Stimulated activated CD4-positive, alpha-beta T cell treated with anti-CD3 and anti-CD28 coated beads, TNF-alpha, amount 100 ng/mL, for 24 hours (primary cell): ENCODE data around the gene PCDHA8.
"Not testable (repeated sequence)": the region's sequence is repeated elsewhere in the genome, so short reads cannot be mapped to it uniquely, and the experiment has no call there.

ENCODE experiments used
- DNase-seq, 3 experiments: peaks; one replicate each; pipeline ENCODE4 v3.0.0-alpha.2; 2020; ENCODE audit warnings: low read depth in 3 of 3

Gene PCDHA8, protein sequence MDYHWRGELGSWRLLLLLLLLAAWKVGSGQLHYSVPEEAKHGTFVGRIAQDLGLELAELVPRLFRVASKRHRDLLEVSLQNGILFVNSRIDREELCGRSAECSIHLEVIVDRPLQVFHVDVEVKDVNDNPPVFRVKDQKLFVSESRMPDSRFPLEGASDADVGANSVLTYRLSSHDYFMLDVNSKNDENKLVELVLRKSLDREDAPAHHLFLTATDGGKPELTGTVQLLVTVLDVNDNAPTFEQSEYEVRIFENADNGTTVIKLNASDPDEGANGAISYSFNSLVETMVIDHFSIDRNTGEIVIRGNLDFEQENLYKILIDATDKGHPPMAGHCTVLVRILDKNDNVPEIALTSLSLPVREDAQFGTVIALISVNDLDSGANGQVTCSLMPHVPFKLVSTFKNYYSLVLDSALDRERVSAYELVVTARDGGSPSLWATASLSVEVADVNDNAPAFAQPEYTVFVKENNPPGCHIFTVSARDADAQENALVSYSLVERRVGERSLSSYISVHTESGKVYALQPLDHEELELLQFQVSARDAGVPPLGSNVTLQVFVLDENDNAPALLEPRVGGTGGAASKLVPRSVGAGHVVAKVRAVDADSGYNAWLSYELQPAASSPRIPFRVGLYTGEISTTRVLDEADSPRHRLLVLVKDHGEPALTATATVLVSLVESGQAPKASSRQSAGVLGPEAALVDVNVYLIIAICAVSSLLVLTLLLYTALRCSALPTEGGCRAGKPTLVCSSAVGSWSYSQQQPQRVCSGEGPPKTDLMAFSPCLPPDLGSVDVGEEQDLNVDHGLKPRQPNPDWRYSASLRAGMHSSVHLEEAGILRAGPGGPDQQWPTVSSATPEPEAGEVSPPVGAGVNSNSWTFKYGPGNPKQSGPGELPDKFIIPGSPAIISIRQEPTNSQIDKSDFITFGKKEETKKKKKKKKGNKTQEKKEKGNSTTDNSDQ

DNA sequence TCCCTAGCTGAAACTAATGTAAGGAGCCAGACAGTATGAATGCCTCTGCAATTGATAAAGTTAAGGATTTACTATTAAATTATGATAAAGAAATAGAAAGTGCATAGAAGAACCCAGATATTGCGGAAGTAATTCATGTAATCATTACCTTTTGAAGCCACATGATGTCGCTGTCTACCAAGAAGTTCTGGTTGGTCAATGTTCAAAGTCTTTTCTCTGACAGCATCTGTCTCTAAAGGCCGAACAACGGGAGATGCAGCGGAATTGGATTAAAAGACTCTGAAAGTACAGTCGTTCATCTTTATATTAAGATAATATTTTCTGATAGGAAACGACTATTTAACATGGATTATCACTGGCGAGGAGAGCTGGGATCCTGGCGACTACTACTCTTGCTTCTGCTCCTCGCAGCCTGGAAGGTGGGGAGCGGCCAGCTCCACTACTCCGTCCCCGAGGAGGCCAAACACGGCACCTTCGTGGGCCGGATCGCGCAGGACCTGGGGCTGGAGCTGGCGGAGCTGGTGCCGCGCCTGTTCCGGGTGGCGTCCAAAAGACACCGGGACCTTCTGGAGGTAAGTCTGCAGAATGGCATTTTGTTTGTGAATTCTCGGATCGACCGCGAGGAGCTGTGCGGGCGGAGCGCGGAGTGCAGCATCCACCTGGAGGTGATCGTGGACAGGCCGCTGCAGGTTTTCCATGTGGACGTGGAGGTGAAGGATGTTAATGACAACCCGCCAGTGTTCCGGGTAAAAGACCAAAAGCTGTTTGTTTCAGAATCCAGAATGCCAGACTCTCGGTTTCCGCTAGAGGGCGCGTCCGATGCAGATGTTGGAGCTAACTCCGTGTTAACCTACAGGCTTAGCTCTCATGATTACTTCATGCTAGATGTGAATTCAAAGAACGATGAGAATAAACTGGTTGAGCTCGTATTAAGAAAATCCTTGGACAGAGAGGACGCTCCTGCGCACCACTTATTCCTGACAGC is at the start of gene PCDHA8:
PCDHA8 (plus strand) TSS at position 210 of the 985 bp plus-strand sequence; CDS start at position 345, 135 bp downstream.
- no peak for DNase-seq

DNA sequence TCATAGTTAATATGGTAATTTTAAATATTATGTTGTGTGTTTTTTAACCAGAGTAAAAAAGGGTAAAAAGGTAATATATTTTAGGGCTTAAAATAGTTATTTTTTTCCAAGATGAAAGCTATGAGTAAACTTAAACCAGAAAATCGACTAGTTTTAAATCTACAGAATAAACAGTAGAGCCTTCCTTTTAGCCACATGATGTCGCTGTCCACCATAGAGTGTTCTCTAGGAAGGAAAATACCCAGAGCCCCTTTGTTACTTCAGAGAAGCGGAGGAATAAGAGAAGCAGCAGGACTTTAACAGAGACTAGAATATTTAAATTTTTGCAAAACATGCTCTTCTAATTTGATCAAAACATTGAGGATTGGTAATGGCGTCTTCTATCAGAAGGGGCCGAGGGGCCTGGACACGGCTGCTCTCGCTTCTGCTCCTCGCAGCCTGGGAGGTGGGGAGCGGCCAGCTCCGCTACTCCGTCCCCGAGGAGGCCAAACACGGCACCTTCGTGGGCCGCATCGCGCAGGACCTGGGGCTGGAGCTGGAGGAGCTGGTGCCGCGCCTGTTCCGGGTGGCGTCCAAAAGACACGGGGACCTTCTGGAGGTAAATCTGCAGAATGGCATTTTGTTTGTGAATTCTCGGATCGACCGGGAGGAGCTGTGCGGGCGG is 46.3 kb upstream of the PCDHA8 start, which contains the start of gene PCDHA2:
PCDHA2 (plus strand) TSS at position 258 of the 664 bp plus-strand sequence.
- no peak for DNase-seq

DNA sequence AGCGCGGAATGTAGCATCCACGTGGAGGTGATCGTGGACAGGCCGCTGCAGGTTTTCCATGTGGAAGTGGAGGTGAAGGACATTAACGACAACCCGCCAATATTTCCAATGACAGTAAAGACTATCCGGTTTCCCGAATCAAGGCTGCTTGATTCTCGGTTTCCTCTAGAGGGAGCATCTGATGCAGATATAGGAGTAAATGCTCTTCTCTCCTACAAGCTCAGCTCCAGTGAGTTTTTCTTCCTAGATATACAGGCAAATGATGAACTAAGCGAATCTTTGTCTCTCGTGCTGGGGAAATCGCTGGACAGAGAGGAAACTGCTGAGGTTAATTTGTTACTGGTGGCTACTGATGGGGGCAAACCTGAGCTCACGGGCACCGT is 45.7 kb upstream of the PCDHA8 start:
- DNase-seq = no peak

DNA sequence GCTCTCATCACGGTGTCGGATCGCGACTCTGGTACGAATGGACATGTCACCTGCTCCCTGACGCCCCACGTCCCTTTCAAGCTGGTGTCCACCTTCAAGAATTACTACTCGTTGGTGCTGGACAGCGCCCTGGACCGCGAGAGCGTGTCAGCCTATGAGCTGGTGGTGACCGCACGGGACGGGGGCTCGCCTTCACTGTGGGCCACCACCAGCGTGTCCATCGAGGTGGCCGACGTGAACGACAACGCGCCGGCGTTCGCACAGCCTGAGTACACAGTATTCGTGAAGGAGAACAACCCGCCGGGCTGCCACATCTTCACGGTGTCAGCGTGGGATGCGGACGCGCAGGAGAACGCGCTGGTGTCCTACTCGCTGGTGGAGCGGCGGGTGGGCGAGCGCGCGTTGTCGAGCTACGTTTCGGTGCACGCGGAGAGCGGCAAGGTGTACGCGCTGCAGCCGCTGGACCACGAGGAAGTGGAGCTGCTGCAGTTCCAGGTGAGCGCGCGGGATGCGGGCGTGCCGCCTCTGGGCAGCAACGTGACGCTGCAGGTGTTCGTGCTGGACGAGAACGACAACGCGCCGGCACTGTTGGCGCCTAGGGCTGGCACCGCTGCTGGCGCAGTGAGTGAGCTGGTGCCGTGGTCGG is 44.8 kb upstream of the PCDHA8 start:
- DNase-seq = not testable (repeated sequence)

DNA sequence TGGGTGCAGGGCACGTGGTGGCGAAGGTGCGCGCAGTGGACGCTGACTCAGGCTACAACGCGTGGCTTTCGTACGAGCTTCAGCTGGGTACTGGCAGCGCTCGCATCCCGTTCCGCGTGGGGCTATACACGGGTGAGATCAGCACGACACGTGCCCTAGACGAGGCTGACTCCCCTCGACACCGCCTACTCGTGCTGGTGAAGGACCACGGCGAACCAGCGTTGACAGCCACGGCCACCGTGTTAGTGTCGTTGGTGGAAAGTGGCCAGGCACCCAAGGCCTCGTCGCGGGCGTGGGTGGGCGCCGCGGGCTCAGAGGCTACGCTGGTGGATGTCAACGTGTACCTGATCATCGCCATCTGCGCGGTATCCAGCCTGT is 44.3 kb upstream of the PCDHA8 start:
- no peak for DNase-seq

DNA sequence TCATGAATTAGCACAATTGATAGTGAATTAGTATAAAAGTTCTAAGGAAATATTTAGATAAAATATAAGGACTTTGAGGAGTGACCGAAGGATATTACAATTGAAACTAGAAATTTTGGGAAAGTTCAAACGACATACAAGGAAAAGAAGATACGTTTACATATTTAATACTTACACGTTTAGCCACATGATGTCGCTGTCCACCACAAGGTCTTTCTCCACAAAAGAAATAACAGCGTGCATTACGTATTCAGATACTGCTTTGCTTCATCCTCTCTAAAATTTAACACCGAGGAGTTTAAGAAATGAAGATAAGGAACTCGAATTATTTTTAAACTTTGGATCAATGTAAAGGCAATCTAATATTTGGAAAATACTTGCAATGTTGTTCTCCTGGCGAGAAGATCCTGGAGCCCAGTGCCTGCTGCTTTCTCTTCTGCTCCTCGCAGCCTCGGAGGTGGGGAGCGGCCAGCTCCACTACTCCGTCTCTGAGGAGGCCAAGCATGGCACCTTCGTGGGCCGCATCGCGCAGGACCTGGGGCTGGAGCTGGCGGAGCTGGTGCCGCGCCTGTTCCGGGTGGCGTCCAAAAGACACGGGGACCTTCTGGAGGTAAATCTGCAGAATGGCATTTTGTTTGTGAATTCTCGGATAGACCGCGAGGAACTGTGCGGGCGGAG is 40.0 kb upstream of the PCDHA8 start, which contains the start of gene PCDHA3:
PCDHA3 (plus strand) TSS at position 242 of the 678 bp plus-strand sequence.
- no peak for DNase-seq

DNA sequence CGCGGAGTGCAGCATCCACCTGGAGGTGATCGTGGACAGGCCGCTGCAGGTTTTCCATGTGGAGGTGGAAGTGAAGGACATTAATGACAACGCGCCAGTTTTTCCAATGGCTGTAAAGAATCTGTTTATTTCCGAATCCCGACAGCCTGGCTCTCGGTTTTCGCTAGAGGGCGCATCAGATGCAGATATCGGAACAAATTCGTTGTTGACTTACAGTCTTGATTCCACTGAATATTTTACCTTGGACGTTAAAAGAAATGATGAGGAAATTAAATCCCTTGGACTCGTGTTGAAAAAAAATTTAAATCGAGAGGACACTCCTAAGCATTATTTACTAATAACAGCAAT is 39.5 kb upstream of the PCDHA8 start:
- no peak for DNase-seq

DNA sequence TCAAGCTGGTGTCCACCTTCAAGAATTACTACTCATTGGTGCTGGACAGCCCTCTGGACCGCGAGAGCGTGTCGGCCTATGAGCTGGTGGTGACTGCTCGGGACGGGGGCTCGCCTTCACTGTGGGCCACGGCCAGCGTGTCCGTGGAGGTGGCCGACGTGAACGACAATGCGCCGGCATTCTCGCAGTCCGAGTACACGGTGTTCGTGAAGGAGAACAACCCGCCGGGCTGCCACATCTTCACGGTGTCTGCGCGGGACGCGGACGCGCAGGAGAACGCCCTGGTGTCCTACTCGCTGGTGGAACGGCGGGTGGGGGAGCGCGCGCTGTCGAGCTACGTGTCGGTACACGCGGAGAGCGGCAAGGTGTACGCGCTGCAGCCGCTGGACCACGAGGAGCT is 38.6 kb upstream of the PCDHA8 start:
- not testable (repeated sequence) for DNase-seq

DNA sequence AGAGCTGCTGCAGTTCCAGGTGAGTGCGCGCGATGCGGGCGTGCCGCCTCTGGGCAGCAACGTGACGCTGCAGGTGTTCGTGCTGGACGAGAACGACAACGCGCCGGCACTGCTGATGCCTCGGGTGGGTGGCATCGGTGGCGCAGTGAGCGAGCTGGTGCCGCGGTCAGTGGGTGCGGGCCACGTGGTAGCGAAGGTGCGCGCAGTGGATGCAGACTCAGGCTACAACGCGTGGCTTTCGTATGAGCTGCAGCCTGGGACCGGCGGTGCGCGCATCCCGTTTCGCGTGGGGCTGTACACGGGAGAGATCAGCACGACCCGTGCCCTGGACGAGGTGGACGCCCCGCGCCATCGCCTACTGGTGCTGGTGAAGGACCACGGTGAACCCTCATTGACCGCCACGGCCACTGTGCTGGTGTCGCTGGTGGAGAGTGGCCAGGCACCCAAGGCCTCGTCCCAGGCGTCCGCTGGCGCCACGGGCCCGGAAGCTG is 38.2 kb upstream of the PCDHA8 start:
- DNase-seq = no peak

DNA sequence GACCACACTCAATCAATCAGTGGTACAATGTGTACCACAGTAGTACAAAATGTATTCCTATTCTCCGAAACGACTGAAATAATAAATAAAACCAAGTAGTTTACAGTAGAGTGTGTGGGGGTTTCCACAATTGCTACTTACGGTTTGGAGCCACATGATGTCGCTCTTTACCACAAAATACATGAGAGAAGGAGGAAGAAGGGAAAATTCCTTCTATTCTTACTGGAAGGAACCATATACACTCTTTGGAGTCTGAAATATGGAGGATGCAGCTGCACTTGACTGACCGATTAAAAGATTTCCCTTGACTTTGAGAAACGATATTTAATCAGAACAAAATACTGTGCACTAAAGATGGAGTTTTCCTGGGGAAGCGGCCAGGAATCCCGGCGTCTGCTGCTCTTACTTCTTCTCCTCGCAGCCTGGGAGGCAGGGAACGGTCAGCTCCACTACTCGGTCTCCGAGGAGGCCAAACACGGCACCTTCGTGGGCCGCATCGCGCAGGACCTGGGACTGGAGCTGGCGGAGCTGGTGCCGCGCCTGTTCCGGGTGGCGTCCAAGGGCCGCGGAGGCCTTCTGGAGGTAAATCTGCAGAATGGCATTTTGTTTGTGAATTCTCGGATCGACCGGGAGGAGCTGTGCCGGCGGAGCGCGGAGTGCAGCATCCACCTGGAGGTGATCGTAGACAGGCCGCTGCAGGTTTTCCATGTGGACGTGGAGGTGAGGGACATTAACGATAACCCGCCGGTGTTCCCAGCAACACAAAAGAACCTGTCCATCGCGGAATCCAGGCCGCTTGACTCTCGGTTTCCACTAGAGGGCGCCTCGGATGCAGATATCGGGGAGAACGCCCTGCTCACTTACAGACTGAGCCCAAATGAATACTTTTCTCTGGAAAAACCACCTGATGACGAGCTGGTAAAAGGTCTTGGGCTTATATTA is 33.9 kb upstream of the PCDHA8 start, which contains the start of gene PCDHA4:
PCDHA4 (plus strand) TSS at position 235 of the 942 bp plus-strand sequence.
- DNase-seq = peak in 1 of 3 experiments; percentile 29

DNA sequence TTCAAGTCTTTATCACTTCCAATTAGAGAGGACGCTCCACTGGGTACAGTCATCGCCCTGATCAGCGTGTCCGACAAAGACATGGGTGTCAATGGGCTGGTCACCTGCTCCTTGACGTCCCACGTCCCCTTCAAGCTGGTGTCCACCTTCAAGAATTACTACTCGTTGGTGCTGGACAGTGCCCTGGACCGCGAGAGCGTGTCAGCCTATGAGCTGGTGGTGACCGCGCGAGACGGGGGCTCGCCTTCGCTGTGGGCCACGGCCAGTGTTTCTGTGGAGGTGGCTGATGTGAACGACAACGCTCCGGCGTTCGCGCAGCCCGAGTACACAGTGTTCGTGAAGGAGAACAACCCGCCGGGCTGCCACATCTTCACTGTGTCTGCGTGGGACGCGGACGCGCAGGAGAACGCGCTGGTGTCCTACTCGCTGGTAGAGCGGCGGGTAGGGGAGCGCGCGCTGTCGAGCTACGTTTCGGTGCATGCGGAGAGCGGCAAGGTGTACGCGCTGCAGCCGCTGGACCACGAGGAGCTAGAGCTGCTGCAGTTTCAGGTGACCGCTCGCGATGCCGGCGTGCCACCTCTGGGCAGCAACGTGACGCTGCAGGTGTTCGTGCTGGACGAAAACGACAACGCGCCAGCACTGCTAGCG is 32.6 kb upstream of the PCDHA8 start:
- DNase-seq = not testable (repeated sequence)

DNA sequence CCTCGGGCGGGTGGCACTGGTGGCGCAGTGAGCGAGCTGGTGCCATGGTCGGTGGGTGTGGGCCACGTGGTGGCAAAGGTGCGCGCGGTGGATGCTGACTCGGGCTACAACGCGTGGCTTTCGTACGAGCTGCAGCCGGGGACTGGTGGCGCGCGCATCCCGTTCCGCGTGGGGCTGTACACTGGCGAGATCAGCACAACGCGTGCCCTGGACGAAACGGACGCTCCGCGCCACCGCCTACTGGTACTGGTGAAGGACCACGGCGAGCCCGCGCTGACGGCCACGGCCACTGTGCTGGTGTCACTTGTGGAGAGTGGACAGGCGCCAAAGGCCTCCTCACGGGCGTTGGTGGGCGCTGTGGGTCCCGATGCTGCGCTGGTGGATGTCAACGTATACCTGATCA is 32.1 kb upstream of the PCDHA8 start:
- DNase-seq = no peak

DNA sequence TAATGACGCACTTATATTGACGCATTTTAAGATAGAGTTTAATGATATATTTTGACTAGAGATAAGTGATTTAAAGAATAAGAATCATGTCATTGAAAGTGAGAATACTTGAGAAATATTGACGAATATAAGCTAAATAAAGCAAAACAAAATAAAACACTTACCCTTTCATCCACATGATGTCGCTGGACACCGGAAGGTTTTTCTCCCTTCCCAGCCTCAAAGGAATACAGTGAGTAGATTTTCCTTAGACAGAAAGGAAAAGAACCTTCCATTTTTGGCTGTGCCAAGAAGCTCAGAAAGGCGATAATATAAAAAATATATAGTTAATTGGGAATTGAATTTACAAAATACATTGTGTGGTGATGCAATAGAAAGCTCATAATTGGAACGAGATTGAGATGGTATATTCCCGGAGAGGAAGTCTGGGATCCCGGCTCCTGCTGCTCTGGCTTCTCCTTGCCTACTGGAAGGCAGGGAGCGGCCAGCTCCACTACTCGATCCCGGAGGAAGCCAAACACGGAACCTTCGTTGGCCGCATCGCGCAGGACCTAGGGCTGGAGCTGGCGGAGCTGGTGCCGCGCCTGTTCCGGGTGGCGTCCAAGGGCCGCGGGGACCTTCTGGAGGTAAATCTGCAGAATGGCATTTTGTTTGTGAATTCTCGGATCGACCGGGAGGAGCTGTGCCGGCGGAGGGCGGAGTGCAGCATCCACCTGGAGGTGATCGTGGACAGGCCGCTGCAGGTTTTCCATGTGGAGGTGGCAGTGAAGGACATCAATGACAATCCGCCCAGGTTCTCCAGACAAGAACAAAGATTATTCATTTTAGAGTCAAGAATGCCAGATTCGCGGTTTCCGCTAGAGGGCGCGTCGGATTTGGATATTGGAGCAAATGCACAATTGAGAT is 19.4 kb upstream of the PCDHA8 start, which contains the start of gene PCDHA5:
PCDHA5 (plus strand) TSS at position 239 of the 906 bp plus-strand sequence.
- DNase-seq = peak in 1 of 3 experiments; percentile 28

DNA sequence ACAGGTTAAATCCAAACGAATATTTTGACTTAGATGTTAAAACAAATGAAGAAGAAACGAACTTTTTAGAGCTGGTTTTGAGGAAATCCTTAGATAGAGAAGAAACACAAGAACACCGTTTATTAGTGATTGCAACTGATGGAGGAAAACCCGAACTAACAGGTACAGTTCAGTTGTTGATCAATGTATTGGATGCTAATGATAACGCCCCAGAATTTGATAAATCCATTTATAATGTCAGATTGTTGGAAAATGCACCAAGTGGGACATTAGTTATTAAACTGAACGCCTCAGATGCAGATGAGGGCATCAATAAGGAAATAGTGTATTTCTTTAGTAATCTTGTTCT is 18.7 kb upstream of the PCDHA8 start:
- DNase-seq = no peak

DNA sequence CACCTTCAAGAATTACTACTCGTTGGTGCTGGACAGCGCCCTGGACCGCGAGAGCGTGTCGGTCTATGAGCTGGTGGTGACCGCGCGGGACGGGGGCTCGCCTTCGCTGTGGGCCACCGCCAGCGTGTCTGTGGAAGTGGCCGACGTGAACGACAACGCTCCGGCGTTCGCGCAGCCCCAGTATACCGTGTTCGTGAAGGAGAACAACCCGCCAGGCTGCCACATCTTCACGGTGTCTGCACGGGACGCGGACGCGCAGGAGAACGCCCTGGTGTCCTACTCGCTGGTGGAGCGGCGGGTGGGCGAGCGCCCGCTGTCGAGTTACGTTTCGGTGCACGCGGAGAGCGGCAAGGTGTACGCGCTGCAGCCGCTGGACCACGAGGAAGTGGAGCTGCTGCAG is 18.0 kb upstream of the PCDHA8 start:
- DNase-seq = not testable (repeated sequence)

DNA sequence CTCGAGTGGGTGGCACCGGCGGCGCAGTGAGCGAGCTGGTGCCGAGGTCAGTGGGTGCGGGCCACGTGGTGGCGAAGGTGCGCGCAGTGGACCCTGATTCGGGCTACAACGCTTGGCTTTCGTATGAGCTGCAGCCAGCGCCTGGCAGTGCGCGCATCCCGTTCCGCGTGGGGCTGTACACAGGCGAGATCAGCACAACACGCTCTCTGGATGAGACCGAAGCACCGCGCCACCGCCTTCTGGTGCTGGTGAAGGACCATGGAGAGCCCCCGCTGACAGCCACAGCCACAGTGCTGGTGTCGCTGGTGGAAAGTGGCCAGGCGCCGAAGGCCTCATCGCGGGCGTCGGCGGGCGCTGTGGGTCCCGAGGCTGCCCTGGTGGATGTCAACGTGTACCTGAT is 17.5 kb upstream of the PCDHA8 start:
- DNase-seq = no peak
